GM18505 (cell line): ENCODE measurements around the gene ROM1.

ENCODE experiments used
- ATAC-seq: cut with Tn5 transposase; IDR thresholded peaks from one replicate; pipeline ENCODE4 v1.9.1; 2021; ENCODE audit not compliant: unreplicated experiment
- POLR2A ChIP-seq: IDR thresholded peaks from 4 replicates; pipeline ENCODE4 v1.6.1; 2011; ENCODE audit warnings: borderline replicate concordance; ENCODE audit not compliant: insufficient read depth, insufficient read length; ENCODE audit errors: extremely low read depth

Gene ROM1

GRCh38 chr11:62599069-62599696 is 13.9 kb upstream of the ROM1 start:
- TF ChIP-seq POLR2A: no peak
- ATAC-seq: peak; percentile 42

- no peak for ATAC-seq
- TF ChIP-seq POLR2A: no peak
Observed at GRCh38 chr11:62599901-62600300, 13.2 kb upstream of the ROM1 start.

GRCh38 chr11:62600367-62601121 is 12.5 kb upstream of the ROM1 start:
- no peak for ATAC-seq
- TF ChIP-seq POLR2A: no peak

GRCh38 chr11:62601122-62601371 is 12.0 kb upstream of the ROM1 start:
- no peak for ATAC-seq
- peak; percentile 22 for TF ChIP-seq POLR2A

GRCh38 chr11:62601372-62602140 is 11.5 kb upstream of the ROM1 start, which contains the start of gene MTA2:
TSS of gene MTA2 (minus strand) at chr11:62601865. CDS start at chr11:62601450, 415 bp downstream.
- TF ChIP-seq POLR2A: peak; percentile 52
- peak; percentile 66 for ATAC-seq

- TF ChIP-seq POLR2A: peak; percentile 66
- ATAC-seq: no peak
Observed at GRCh38 chr11:62602141-62603071, 10.7 kb upstream of the ROM1 start.

GRCh38 chr11:62603072-62603408 is 10.0 kb upstream of the ROM1 start:
- TF ChIP-seq POLR2A: no peak
- no peak for ATAC-seq

GRCh38 chr11:62603776-62604299 is 9.2 kb upstream of the ROM1 start:
- no peak for ATAC-seq
- no peak for TF ChIP-seq POLR2A

GRCh38 chr11:62604460-62605120 is 8.5 kb upstream of the ROM1 start:
- no peak for ATAC-seq
- TF ChIP-seq POLR2A: no peak

GRCh38 chr11:62605467-62605866 is 7.6 kb upstream of the ROM1 start:
- ATAC-seq: no peak

GRCh38 chr11:62605902-62606301 is 7.2 kb upstream of the ROM1 start:
- ATAC-seq: no peak
- TF ChIP-seq POLR2A: no peak

More at GRCh38 chr11:62605467-62605866, 7.6 kb upstream of the ROM1 start:
- TF ChIP-seq POLR2A: no peak

GRCh38 chr11:62607714-62608113 is 5.3 kb upstream of the ROM1 start:
- no peak for ATAC-seq
- TF ChIP-seq POLR2A: no peak
